Vagina (tissue), 2 donors: ENCODE results near the gene NGB. TPM values are rescaled to one million over a fixed set of nuclear protein-coding genes. Genes with fewer than 3 reads are reported as not detected.
A peak's percentile ranks its signal among the peaks of the same experiment; 100 is the strongest.

Experiments used
- DNase-seq, 2 donors: peaks; one replicate each; pipeline ENCODE4 v3.0.0-alpha.2; 2017; ENCODE audit errors: extremely low spot score in 2 of 2
- H3K27ac ChIP-seq: fragments of 200-600 bp; sonication (generic); one replicate; pipeline ENCODE4 v1.5.1; 2019
- H3K27me3 ChIP-seq: fragments of 200-600 bp; sonication (generic); one replicate; pipeline ENCODE4 v1.5.1; 2019
- H3K36me3 ChIP-seq, 2 donors: fragments of 200-600 bp; sonication (generic); one replicate each; pipeline ENCODE4 v1.5.1; 2017 to 2019
- H3K4me1 ChIP-seq: fragments of 200-600 bp; sonication (generic); one replicate; pipeline ENCODE4 v1.5.1; 2019
- H3K4me3 ChIP-seq, 2 donors: fragments of 200-600 bp; sonication (generic); 1 replicate in 1 of 2; 2 replicates in 1 of 2; pipeline ENCODE4 v1.5.1; 2016 to 2019
- H3K9me3 ChIP-seq: fragments of 200-600 bp; sonication (generic); one replicate; pipeline ENCODE4 v1.5.1; 2019
- CTCF ChIP-seq, 3 experiments: fragments of 450-650 bp in 2 of 3; fragments of 200-600 bp in 1 of 3; sonication (generic) in 1 of 3; IDR thresholded peaks; one replicate each; pipeline ENCODE4 v1.5.1; 2017 to 2019; ENCODE audit warnings: antibody characterized with exemption in 3 of 3, mild to moderate bottlenecking in 2 of 3, moderate library complexity in 2 of 3
- POLR2A ChIP-seq, 2 donors: fragments of 450-650 bp; IDR thresholded peaks; one replicate each; pipeline ENCODE4 v1.6.1; 2017; ENCODE audit warnings: antibody characterized with exemption in 2 of 2, mild to moderate bottlenecking in 2 of 2, moderate library complexity in 2 of 2
- POLR2AphosphoS5 ChIP-seq, 2 donors: sonication (generic); formaldehyde crosslinking; IDR thresholded peaks; one replicate each; pipeline ENCODE4 v1.9.0; 2017; ENCODE audit warnings: antibody characterized with exemption in 2 of 2, mild to moderate bottlenecking in 2 of 2, low read depth in 1 of 2; ENCODE audit not compliant: insufficient read depth in 1 of 2
- intact Hi-C: fragments of 100-400 bp; cut with DNase I; formaldehyde crosslinking; loops from one replicate; pipeline ENCODE4 v1.15.1; 2023
- total RNA-seq: library from RNA; depleted of rRNA; stranded (reverse); fragments of >200 nt; gene quantifications from one replicate; pipeline ENCODE4 v1.2.3, GENCODE V29; 2016

NGB gene
- total RNA-seq, 1 donor from 2014 or later, result 1.7 TPM

- Histone ChIP-seq H3K4me3 (no peak overlapping the region), H3K36me3 (no peaks in the 10 kb centered on the region), H3K27me3 (no peaks in the 10 kb centered on the region), H3K9me3 (no peaks in the 10 kb centered on the region), H3K27ac (no peak overlapping the region), H3K4me1 (peaks cover 58% of the 10 kb centered on the region)
- intact Hi-C loops, result loop anchor here (10.0 kb wide), 1 partner anchor 442 kb away; no protein-coding TSS in a partner anchor
- TF ChIP-seq POLR2A (IDR thresholded peaks at IDR 0.05), result no peak
- no peak for TF ChIP-seq CTCF (IDR thresholded peaks at IDR 0.05)
- TF ChIP-seq POLR2AphosphoS5 (IDR thresholded peaks at IDR 0.05; ENCODE audit: insufficient read depth in 1 of 2, low read depth in 1 of 2), result no peak
- DNase-seq, result no peak
Observed at GRCh38 chr14:77316872-77317301, 45.9 kb upstream of the NGB start.

DNA sequence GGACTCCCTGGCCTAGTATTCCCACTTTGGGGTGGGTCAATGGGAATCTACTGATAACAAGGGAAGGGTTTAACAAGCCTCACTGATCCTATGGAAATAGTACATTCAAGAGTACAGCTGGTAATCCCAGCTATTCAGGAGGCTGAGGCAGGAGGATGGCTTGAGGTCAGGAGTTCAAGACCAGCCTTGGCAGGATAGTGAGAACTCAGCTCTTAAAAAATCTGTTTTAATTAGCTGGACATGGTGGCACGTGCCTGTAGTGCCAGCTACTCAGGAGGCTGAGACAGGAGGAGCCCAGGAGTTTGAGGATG is 45.1 kb upstream of the NGB start:
- intact Hi-C loops, result loop anchor here (10.0 kb wide), 1 partner anchor 441 kb away; no protein-coding TSS in a partner anchor
- Histone ChIP-seq H3K4me3 (no peak overlapping the region), H3K4me1 (peaks cover 60% of the 10 kb centered on the region), H3K36me3 (no peaks in the 10 kb centered on the region), H3K27ac (peak overlapping the region; percentile 85), H3K9me3 (no peaks in the 10 kb centered on the region), H3K27me3 (no peaks in the 10 kb centered on the region)
- TF ChIP-seq CTCF (IDR thresholded peaks at IDR 0.05) (no peak), POLR2A (IDR thresholded peaks at IDR 0.05) (no peak), POLR2AphosphoS5 (IDR thresholded peaks at IDR 0.05; ENCODE audit: insufficient read depth in 1 of 2, low read depth in 1 of 2) (no peak)
- DNase-seq, result no peak

- H3K27ac ChIP-seq, result peak overlapping the region; percentile 85
- H3K9me3 ChIP-seq, result no peaks in the 10 kb centered on the region
- peaks cover 61% of the 10 kb centered on the region for H3K4me1 ChIP-seq
- DNase-seq, result no peak
- no peaks in the 10 kb centered on the region for H3K36me3 ChIP-seq
- no peak overlapping the region for H3K4me3 ChIP-seq
- no peaks in the 10 kb centered on the region for H3K27me3 ChIP-seq
- intact Hi-C loops, result loop anchor here (10.0 kb wide), 1 partner anchor 440 kb away; no protein-coding TSS in a partner anchor
- TF ChIP-seq CTCF (IDR thresholded peaks at IDR 0.05) (no peak), POLR2A (IDR thresholded peaks at IDR 0.05) (no peak), POLR2AphosphoS5 (IDR thresholded peaks at IDR 0.05; ENCODE audit: insufficient read depth in 1 of 2, low read depth in 1 of 2) (no peak)
Observed at GRCh38 chr14:77314539-77315457, 43.8 kb upstream of the NGB start.

DNA sequence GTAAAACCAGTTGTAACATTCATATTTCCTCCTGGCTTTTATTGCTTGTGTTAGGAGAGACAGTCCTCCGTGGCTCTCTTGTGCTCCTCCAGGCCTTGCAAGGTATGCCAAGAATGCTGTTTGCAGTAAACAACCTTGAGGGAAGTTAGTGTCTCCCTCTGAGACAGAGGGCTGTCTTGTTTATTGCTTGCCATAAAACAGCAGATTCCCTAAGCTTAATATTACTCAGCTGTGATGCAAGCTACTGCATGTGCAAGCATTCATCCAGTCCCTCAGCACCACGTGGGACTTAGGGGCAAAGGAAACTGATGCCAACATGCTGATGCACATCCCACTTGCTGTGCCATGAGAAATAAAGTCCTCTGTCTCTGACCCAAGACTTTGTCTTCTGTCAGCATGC is 43.0 kb upstream of the NGB start:
- TF ChIP-seq POLR2AphosphoS5 (IDR thresholded peaks at IDR 0.05; ENCODE audit: insufficient read depth in 1 of 2, low read depth in 1 of 2) (peak in 1 of 2 donors; percentile 87), CTCF (IDR thresholded peaks at IDR 0.05) (no peak), POLR2A (IDR thresholded peaks at IDR 0.05) (no peak)
- Histone ChIP-seq H3K4me3 (no peak overlapping the region), H3K27ac (peak overlapping the region; percentile 85), H3K4me1 (peaks cover 54% of the 10 kb centered on the region), H3K36me3 (no peaks in the 10 kb centered on the region), H3K9me3 (no peaks in the 10 kb centered on the region), H3K27me3 (no peaks in the 10 kb centered on the region)
- intact Hi-C loops, result loop anchor here (10.0 kb wide), 1 partner anchor 439 kb away; no protein-coding TSS in a partner anchor
- DNase-seq, result no peak

DNA sequence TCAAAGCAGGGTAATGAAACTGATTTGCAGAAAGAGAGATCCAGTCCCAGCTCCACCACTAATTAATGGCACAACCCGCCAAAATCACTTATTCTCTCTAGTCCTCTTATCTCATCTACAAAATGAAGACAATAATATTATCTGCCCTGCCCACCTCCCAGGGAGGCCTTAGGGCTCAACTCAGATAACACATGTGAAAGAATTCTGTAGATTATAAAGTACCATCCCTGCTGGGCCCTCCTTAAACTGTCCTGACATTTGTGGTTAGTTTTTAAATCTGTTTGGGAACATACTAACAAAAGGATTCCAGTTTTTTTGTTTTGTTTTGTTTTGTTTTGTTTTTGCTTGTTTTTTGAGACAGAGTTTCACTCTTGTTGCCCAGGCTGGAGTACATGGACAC is 42.4 kb upstream of the NGB start:
- Histone ChIP-seq H3K27me3 (no peaks in the 10 kb centered on the region), H3K9me3 (no peaks in the 10 kb centered on the region), H3K36me3 (no peaks in the 10 kb centered on the region), H3K4me3 (no peak overlapping the region), H3K4me1 (peaks cover 50% of the 10 kb centered on the region), H3K27ac (peak overlapping the region; percentile 85)
- intact Hi-C loops, result loop anchor here (10.0 kb wide), 1 partner anchor 439 kb away; no protein-coding TSS in a partner anchor
- TF ChIP-seq POLR2A (IDR thresholded peaks at IDR 0.05), result no peak
- DNase-seq, result no peak
